Activated CD8-positive, alpha-beta memory T cell treated with anti-CD3 and anti-CD28 coated beads, Interleukin-2, amount 50 U/mL, for 4 hours (primary cell): ENCODE data around the gene SLC9A3.
"Not testable (repeated sequence)": the region's sequence is repeated elsewhere in the genome, so short reads cannot be mapped to it uniquely, and the experiment has no call there.

Source experiments
- DNase-seq: peaks from one replicate; pipeline ENCODE4 v3.0.0-alpha.2; 2020

Gene SLC9A3

DNA sequence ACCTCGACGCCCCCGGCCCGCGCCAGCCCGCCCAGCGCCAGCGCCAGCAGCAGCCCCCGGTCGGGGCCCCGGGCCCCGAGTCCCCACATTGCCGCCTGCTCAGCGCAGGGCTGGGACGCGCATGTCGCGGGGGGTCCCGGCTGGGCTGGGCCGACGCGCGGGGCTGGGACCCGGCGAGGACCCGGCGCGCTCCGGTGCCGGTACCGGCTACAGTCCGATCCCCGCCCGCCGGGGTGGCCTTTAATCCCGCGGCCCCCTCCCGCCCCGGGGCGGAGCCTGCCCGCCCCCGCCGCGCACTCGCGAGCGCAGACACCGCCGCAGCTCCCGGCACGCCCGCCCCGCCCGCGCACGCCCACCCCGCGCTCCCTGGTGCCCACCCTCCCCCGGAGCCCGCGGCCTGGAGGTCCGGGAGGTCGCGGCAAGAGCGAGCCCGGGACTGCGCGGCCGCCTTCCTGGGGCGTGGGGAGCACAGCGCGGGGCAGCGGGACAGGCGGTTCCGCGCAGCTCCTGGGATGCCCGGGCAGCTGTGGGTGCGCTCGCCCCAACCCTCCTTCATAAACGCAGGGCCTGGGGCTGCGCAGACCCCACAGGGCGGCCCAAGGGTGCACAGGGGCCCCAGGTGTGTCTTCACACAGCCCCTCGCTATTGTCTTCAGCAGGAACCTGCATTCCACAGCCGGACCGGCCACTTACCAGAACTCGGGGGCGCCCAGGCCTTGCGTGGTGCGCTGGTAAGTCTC is at the start of gene SLC9A3:
TSS of gene SLC9A3 (minus strand) at position 216 of the 739 bp plus-strand sequence.
- no peak for DNase-seq

DNA sequence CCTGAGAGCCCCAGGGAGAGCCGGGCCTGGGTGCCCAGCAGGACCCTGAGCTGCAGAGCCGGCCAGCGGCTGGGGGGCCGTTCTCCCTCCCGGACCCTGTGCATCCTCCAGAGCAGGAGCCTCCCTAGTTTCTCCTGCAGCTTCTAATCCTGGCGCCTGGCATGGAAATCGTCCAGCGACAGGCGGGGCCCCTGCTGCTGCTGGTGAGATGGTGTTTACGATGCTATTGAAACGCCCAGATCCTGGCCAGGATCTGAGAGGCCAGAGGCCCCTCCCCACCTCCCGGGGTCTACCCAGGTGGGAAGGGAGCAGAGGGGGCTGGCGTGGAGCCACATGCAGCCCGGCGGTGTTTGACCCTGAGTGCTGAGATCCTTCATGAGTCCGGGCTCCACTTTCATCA is 49.7 kb upstream of the SLC9A3 start:
- DNase-seq, result no peak

- no peak for DNase-seq
Measured at GRCh38 chr5:573206-573605, 49.0 kb upstream of the SLC9A3 start.

DNA sequence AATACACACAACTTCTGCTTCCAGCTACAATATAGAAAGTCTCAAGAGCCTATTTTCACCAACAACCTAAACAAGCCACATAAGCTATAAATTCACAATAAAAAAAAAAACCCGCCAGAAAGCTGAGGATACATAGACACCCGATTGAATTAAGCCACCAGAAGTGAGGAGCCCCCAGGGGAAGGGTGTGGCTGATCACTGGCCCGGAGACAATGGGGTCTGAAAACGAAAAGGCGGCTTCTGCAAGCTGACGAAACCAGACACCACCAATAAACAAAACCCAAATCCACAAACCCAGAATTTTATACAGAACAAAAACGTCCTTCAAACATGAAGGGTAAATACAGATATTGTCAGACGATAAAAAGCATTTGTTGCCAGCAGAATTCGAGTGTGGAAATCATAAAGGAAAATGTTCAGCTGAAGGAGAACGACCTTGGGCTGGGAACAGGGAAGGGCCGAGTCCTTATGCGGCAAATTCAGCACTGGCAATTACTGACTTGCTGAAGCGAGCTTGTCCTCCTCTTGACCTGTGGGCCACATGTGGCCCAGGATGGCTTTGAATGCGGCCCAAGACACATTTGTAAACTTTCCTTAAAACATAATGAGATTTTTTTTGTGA is 48.3 kb upstream of the SLC9A3 start:
- DNase-seq, result no peak

- no peak for DNase-seq
Measured at GRCh38 chr5:571791-572190, 47.5 kb upstream of the SLC9A3 start.

DNA sequence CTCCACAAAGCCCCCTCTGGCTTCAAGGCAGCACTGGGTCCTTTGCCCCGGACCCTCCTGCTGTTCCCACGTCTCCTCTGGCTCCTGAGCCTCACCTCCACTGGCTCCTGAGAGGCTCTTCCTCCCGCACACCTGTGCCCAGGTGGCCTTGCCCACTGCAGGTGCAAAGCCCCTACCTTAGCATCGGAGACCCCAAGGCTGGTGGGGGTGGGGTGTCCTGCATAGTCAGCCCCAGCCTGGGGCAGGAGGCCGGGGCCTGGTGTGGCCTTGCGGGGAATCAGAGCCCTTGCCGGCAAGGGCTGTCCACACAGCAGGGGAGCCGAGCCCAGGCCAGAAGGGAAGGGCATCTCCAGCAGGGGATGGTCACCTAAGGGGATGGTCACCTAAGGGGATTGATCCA is 46.6 kb upstream of the SLC9A3 start:
- no peak for DNase-seq

- no peak for DNase-seq
Measured at GRCh38 chr5:570446-570845, 46.2 kb upstream of the SLC9A3 start.

- no peak for DNase-seq
Measured at GRCh38 chr5:569868-570361, 45.7 kb upstream of the SLC9A3 start.

DNA sequence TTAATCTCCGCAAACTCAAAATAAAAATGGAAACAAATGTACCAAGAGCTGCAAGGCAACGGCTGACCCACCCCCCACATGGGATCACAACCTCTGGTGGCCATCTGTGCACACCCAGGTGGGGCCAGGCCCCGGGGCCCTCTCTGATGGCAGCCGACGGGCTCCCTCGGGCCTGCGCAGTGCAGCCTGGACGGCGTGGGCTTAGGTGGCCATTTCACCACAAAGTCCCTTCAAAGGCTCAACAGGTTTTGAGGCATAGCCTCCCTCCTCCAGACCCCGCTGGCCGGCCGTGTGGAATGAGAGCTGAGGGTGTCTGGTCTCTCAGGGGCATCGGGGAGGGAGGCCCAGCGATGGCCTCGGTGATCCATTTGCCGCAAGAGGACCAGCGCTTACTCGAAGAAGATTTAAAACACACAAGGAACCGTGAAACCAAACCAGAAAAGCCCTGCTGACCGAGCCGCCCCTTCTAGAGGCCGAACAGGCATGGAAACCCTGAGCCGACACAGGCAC is 45.2 kb upstream of the SLC9A3 start:
- no peak for DNase-seq

DNA sequence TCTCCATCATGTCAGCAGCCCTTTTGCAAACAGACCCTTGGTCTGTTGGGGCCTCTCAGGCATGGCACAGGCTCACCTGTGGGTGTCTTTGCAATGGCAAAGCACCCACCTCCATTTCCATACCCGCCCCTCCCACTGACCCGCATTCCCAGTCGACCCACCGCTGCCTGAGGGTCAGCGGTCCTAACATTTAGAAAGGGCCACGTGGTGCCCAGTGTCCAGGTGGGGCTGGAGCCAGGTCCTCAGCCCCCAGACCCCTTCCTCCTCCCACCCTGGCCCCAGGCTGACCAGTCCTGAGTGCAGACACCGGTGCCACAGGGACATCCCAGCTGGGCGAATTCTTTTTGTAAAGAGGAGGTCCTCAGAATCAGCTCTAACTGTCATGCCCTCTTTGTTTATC is 44.6 kb upstream of the SLC9A3 start:
- DNase-seq, result no peak

DNA sequence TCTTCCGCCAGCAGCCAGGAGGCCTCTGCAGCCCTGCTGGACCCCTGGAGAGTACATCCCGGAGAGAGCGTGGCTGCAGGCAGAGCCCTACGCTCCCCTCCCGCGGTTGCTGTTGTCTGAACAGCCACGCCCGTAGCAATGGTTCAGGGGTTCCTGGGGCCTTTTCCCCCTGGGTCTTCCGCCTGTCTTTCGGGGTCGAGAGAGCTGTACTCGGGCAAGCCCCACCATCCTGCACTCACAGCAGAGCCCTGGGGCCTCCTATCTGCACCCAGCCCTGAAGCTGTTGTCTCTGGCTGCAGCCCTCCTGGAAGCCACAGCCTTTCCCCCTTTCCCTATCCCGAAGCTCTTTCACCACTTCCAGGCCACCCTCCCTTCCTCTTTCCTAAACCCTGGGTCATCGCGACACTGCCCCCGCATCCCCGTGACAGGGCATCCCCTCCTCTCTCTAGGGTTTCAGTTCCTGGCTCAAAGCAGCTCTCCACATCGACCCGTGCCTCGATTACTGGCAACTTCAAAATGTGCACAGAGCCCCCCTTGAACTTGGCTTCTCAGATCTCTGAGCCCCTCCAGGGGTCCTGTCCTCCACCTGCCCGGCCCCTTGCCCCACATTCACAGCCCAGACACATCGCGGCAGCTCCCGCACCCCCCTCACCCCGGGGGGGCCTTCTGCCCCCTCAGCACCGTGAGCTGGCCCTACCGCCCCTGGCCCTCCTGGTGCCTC is 44.0 kb upstream of the SLC9A3 start:
- no peak for DNase-seq

DNA sequence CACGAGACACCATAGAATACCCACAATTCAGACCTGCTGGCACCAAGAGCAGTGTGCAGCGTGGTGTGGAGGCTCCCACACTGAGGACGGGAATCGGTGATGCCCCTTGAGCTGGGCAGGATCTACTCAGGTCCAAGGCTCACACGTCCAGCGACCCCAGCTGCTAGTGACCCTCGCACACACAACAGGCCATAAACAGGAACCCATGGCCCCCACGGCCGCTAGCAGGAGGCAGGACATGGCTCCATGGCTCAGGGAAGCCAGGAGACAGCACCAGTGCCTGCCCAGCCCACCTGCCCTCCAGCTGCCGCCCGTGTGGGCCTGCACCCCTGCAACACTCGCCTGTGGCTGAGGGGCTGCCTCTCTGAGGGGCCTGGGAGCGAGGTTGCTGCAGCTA is 43.4 kb upstream of the SLC9A3 start:
- DNase-seq, result no peak

DNA sequence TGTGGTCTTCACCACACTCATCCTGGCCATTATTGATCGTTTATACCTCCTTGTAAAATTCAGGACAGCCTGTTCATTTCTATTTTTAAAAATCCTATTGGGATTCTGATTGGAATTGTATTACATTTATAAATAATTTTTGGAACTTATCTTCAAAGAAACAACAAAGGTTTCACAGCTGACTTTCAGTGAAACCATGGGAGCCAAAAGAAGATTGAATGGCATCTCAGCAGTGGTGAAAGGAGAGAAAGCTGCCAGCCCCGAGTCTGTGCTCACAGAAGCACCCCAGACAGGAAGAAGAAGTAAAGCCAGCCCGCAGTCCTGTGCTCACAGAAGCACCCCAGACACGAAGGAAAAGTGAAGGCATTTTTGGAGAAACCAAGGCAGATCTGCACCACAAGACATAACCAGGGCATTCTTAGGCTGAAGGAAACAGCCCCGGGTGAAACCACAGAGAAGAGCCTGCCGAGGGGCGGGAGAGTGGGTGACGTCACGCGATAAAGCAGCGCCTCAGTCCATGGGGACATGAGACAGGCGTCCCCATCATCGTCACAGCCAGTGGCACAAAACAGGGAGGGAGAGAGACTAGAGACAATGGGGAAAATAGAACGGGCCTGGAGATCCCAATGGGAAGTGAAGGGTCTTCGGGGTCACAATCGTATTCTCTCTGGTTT is 42.5 kb upstream of the SLC9A3 start:
- DNase-seq, result no peak

DNA sequence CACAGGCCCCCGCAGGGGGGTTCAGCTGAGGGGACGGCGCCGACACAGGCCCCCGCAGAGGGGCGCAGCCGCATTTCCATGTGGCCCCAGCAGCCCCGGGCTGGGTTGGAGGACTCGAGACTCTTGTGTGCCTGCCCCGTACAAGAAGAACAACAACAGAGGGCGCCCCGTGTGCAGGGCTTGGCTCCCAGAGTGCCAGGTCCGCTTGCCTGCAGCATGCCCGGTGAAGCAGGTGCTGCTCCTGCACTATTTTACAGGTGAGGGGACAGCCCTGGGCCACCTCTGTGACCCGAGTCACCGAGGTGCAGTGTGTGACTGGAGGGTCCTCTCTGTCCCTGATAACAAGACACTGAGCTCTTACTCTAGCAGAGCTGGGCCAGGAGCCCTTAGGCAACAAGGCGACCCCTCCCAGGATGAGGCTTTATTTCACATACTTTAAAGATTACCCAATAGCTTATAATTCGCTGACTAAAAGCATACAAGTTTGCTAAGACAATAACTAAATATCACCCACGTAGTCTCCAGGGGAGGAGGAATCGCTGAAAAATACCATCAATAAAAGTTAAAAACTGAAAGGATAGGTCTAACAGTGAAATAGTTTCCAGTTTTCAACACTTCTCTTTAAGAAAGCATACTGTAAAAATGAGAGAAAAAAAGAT is 41.7 kb upstream of the SLC9A3 start:
- DNase-seq, result no peak

- no peak for DNase-seq
Measured at GRCh38 chr5:561408-561807, 37.2 kb upstream of the SLC9A3 start.

DNA sequence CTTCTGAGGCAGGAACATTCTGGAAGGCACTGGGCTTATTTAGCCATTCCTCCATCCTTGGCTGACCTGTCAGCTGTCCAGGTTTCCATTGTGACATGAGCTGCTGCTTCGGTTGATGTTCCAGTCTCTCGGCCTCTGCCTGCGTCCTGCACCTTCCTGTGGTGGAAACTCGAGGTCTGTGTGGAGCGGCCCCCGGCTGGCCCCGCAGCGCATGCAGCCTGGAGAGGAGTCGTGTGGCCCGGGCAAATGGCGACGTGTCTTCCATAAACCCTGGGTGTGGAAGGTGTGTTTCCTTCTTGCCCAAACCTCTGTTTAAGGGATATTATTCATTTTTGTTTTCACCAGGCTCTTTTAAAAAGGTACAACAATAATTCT is 36.5 kb upstream of the SLC9A3 start:
- no peak for DNase-seq

GRCh38 chr5:558871-559503 is 34.7 kb upstream of the SLC9A3 start:
- DNase-seq, result no peak

DNA sequence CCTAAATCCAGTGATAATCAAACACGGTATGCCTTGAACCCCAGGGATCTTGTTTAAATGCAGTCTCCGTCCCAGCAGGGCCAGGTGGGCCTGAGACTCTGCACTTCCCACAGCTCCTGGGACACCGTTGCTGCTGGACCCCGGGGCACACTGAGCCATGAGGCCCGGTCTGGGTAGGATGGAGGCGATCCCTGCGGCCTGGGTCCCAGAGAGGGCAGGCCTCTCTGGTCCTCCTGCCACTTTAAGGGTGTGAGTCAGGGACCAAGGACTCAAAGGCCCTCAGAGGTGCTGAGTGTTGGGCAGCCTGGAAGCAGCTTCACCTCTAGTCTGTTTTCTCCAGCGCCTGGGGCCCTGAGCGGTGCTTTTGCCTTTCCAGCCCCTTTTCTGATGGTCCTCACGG is 34.1 kb upstream of the SLC9A3 start:
- no peak for DNase-seq

DNA sequence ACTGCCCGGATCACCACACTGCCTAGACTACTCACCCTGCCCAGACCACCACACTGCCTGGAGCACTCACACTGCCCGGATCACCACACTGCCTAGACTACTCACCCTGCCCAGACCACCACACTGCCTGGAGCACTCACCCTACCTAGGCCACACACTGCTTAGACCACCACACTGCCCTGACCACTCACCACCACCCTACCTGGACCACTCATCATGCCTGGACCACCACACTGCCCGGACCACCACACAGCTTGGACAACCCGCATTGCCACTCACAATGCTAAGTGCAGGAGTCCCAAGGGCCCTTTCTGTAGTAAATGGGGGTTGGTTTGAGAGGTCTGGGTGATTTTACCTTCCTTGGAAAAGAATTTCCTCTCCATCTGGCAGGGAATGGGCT is 33.7 kb upstream of the SLC9A3 start:
- not testable (repeated sequence) for DNase-seq

GRCh38 chr5:556909-557441 is 32.7 kb upstream of the SLC9A3 start:
- DNase-seq, result no peak

- DNase-seq, result no peak
Measured at GRCh38 chr5:555058-555623, 30.9 kb upstream of the SLC9A3 start.
